HG02870 (cell line): ENCODE measurements around the gene FBXO2.
"Not testable (repeated sequence)": the region's sequence is repeated elsewhere in the genome, so short reads cannot be mapped to it uniquely, and the experiment has no call there.

Experiments used
- ATAC-seq: cut with Tn5 transposase; IDR thresholded peaks from one replicate; pipeline ENCODE4 v1.9.1; 2021; ENCODE audit warnings: mild to moderate bottlenecking, moderate library complexity; ENCODE audit not compliant: unreplicated experiment

Gene FBXO2

GRCh38 chr1:11653861-11654136 lies 430 bp downstream of the FBXO2 start:
- ATAC-seq = no peak

GRCh38 chr1:11653101-11653860 lies 948 bp downstream of the FBXO2 start:
- ATAC-seq = no peak

- ATAC-seq = no peak
Observed at GRCh38 chr1:11652203-11652780, 1.9 kb downstream of the FBXO2 start.

- ATAC-seq = no peak
Observed at GRCh38 chr1:11651017-11651416, 3.2 kb downstream of the FBXO2 start.

- ATAC-seq = no peak
Observed at GRCh38 chr1:11650331-11650991, 3.8 kb downstream of the FBXO2 start.

GRCh38 chr1:11649624-11650330 lies 4.5 kb downstream of the FBXO2 start:
- ATAC-seq = no peak

GRCh38 chr1:11649237-11649623 lies 5.0 kb downstream of the FBXO2 start:
- ATAC-seq = no peak

- ATAC-seq = no peak
Observed at GRCh38 chr1:11648732-11649158, 5.5 kb downstream of the FBXO2 start.

- ATAC-seq = no peak
Observed at GRCh38 chr1:11648039-11648438, 6.2 kb downstream of the FBXO2 start.

- no peak for ATAC-seq
Observed at GRCh38 chr1:11647333-11647732, 6.9 kb downstream of the FBXO2 start.

- ATAC-seq = no peak
Observed at GRCh38 chr1:11646317-11646716, 7.9 kb downstream of the FBXO2 start.

- no peak for ATAC-seq
Observed at GRCh38 chr1:11645670-11646265, 8.5 kb downstream of the FBXO2 start.

- no peak for ATAC-seq
Observed at GRCh38 chr1:11645270-11645669, 9.0 kb downstream of the FBXO2 start.

- no peak for ATAC-seq
Observed at GRCh38 chr1:11643782-11644181, 10.4 kb downstream of the FBXO2 start.

- ATAC-seq = not testable (repeated sequence)
Observed at GRCh38 chr1:11642418-11643017, 11.7 kb downstream of the FBXO2 start.

GRCh38 chr1:11641776-11642305 lies 12.4 kb downstream of the FBXO2 start:
- no peak for ATAC-seq

GRCh38 chr1:11640944-11641343 lies 13.3 kb downstream of the FBXO2 start:
- ATAC-seq = no peak

GRCh38 chr1:11640101-11640500 lies 14.1 kb downstream of the FBXO2 start:
- no peak for ATAC-seq

- no peak for ATAC-seq
Observed at GRCh38 chr1:11639372-11639771, 14.9 kb downstream of the FBXO2 start.

- no peak for ATAC-seq
Observed at GRCh38 chr1:11638121-11638520, 16.1 kb downstream of the FBXO2 start.
